NOMO-1 treated with dmso at 0.1 percent for 144 hours (cell line): ENCODE results near the gene ABHD2.
A peak's percentile ranks its signal among the peaks of the same experiment; 100 is the strongest.

Source experiments
- DNase-seq: peaks from one replicate; lab custom pipeline; 2025; ENCODE audit not compliant: unreplicated experiment; lab: John Stamatoyannopoulos, UW

ABHD2 gene

DNA sequence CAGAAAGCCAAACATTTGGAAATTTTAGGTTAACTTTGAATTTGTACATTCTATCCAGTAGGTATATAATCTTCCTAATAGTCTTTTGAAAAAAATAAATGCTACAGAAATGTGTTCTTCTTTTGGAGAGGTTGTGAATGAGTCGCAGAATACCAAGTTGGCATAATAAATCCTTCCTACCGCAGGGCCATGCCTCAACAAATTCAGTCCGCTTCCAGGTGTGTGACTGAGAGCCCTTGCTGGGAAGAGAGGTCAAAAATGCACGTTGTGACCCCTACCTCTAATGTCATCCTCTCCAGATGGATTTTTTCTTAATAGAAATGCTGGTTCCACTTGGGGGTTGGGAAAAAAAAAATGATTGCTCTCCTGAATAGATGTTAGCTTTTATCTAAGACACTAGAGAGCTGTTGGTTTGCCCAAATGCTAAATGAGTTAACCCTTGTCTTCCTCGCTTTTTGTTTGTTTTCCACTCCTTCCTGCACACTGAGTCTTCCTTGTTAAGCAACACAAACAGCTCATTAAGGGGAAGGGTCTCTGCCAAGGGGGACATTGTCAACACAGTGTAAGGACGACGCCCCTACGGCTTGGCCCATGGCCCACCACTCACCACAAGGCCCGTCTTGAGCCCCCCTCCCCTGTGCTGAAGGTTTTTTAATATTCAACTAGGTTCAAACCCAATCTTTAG, 99.2 kb downstream of the ABHD2 start:
- no peak for DNase-seq

GRCh38 chr15:89187986-89188514, 99.8 kb downstream of the ABHD2 start:
- no peak for DNase-seq

GRCh38 chr15:89192136-89192535, 103.9 kb downstream of the ABHD2 start:
- no peak for DNase-seq

- DNase-seq: no peak
Observed at GRCh38 chr15:89192766-89193165, 104.5 kb downstream of the ABHD2 start.

DNA sequence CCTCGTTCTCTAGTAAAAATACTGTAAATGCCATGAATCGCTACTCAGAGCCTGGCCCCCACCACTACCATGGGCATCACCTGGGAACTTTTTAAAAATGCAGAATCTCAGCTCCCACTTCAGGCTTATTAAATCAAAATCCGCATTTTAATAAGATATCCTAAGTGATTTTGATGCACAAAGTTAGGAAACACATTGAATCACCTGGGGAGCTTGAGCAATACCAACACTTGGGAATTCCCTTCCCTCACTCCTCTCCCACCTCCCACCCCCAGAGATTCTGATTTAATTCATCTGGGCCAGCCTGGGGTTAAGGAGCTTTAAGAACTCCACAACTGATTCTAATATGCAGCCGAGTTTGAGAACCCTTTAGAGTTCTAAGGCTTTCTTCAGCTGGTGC, 106.4 kb downstream of the ABHD2 start:
- DNase-seq: no peak

DNA sequence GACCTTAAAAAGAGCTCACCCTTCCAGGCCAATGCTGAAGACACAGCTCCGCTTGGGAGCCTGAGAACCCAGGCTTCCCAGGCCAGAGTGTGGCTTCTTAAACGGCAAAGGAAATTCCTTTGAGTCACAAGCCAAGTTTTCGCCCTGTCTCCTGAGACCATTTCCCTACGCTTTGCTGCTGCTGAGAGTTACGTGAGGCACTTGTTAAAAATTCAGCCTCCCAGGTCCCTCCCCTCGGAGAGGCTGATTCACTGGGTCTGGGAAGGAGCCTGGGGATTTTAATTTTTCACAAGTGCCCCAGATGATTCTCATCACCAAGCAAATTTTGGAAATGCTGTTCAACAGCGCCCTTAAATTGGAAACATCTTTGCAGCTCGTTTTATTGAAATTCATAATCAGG, 107.6 kb downstream of the ABHD2 start:
- no peak for DNase-seq

GRCh38 chr15:89196241-89196640, 108.0 kb downstream of the ABHD2 start:
- DNase-seq: no peak

- no peak for DNase-seq
Observed at GRCh38 chr15:89196994-89197393, 108.7 kb downstream of the ABHD2 start.

DNA sequence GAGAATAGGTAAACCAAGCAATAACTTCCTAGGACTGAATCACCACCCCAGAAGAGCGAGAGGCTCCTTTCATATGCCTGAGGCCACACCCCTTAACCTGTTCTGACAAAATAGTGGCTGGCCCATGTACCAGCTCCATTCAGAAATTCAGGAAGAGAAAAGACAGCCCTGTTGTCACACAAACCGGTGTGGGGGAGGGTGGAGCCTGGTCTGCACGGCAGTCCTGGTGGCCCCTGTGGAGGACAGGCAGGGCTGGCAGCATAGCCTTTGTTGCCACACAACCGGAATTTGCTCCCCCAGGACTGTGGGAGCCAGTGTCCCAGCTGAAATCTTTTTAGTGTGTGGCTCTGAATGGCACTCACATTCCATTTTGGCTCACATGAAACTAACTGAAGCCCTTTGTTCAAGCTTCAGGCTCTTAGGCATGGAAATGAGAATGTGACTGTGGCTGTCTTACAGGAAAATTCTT, 109.3 kb downstream of the ABHD2 start:
- DNase-seq: no peak

GRCh38 chr15:89198196-89198595, 109.9 kb downstream of the ABHD2 start:
- DNase-seq: no peak

- DNase-seq: no peak
Observed at GRCh38 chr15:89198934-89199333, 110.7 kb downstream of the ABHD2 start.

DNA sequence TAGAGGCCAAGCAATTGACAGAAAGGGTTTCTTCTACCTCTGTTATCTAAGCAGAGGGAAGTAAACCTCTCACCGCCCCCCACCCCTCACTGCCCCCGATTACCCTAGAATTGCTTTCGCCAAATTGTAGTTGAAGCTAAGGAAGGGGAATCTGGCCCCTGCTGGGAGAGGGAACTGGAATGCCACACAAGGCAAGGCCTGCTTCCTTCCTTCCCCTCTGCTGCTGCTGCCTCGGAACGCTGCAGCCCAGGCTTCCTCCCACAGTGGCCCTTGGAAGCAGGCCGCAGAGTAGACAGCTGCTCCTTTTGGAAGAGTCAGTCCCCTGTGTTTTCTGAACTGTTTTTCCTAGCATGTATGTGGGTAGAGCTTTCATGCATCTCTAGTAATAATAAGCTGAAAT, 111.5 kb downstream of the ABHD2 start:
- DNase-seq: no peak

DNA sequence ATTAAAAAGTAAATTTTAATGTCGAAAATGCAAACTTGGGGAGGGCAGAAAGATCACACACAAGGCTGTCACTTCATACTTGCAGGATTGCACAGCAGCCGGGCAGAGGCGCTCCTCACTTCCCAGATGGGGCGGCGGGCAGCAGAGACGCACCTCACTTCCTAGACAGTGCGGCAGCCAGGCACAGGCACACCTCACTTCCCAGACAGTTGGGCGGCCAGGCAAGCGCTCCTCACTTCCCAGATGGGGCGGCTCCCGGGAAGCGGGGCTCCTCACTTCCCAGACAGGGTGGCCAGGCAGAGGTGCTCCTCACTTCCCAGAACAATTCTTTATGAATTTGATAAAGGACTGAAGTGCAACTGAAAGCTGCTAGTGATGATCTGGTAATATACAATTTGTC, 111.9 kb downstream of the ABHD2 start:
- DNase-seq: no peak

DNA sequence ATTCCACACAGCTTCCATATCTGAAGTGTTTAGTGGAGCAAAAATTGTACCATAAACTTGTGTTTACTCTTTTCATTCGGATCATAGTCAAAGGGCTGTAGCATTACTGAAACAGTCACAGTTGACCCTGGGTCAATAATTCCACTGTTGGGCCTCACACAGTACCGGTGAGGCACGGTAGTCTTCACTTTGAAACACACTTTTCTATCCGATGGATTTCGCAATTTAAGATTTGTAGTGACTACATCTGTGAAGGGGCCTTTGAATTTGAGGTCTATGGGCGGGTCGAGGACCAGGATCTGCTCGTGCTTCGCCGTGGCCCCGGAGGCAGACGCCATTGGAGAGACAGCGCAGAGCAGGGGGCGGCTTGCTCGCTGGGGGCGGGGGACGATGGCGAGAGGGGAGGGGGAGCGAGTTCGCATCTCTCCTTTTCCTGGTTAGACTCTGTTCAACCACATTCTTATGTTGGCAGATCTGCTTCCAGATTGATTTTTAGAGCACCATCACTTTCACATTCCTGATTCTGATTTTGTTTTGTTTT, 113.3 kb downstream of the ABHD2 start:
- no peak for DNase-seq

DNA sequence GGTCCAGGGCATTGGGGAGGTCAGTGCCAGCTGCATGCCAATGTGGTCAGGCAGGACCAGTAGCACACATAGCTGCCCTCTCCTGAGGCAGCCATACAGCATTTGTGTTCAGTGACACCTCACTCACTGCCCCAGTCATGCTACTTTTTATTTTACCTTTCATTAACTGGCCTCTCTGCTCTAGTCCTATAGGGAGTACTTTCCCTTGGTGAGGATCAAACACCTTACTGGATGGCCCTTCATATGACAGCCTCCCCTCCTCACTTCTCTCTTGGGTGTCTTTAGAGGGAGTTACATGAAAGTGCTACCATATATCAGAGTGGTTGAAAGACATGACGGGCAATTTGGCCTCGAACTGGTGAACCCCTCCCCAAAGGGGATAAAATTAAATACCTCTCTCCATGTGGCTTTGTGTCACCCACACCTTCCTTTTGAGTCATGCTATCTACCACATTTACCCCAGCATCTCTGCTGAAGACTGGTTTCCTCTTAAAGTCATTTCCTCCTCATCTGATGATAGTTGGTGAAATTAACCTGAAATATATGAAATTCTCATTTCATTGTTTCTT, 115.5 kb downstream of the ABHD2 start:
- no peak for DNase-seq

DNA sequence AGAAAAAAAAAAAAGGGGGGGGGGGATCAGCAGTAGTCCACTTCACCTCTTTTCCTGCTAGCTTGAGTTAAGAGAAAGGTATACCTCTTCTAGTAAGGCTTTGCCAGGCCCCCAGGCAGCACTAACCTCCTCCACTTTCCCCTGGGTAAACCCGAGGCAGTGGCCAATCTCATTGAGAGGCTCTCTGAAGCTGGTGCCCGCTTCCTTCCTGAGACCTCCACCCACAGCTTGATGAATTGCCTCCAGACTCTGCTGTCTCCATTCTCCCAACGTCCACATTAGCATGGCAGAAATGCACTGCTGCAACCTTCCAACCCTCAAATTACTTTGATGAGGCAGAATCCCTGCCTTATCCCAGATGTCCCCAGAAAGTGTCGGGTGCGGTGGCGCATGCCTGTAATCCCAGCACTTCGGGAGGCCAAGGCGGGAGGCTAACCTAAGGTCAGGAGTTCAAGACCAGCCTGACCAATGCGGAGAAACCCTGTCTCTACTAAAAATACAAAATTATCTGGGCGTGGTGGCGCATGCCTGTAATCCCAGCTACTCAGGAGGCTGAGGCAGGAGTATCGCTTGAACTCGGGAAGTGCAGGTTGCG, 117.8 kb downstream of the ABHD2 start:
- DNase-seq: no peak

DNA sequence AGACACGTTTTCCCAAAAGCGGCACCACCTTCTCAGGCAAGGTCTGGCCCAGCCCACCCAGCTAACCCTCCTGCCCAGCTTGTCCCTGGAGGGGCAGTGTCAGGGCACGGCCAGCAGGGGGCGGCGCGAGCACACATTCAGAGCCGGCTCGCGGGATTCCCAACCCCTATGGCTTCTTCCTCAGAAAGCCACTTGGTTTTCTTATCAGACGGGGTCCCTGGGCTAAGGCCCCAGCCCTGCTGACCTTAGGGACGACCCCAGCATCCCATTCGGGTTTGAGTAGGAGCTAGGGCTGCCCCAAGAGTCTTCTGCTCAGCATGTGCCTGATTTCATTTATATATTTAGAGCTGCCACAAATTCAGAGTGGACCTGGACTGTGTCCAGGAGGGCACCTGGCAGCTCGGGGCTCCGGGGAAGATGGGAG, 118.7 kb downstream of the ABHD2 start:
- DNase-seq: peak; percentile 21

- no peak for DNase-seq
Observed at GRCh38 chr15:89208256-89208655, 120.0 kb downstream of the ABHD2 start.

DNA sequence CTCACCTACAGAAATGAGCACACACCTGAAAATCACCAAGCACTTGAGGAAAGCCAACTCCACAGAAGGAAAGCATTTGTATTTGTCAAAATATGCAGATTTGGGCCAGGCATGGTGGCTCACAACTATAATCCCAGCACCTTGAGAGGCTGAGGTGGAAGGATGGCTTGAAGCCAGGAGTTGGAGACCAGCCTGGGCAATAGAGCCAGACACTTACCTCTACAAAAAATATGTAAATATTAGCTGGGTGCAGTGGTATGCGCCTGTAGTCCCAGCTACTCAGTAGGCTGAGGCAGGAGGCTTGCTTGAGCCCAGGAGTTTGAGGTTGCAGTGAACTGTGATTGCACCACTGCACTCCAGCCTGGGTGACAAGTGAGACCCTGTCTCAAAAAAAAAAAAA, 120.8 kb downstream of the ABHD2 start:
- no peak for DNase-seq

DNA sequence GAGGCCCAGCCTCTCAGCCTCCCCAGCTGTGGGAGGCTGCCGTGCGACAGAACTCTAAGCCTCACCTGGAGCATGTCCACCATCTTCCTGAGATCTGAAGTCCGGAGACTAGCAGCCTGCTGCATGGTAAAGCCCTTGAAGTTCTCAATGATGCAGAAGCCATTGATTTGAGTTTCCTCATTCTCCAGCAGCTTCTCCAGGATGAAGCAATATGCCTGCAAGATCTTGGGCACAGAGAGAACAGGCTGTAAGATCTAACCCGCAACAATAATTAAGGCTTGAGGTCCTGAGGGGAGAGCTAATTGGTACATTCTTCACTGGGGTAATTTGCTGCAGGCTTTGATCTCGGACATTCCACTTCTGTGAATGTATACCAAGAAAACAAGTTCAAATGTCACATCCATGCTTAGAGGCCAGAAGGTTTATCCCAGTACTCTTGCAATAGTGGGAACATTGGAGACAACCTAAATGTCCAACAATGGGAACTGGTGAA, 123.5 kb downstream of the ABHD2 start:
- DNase-seq: no peak

DNA sequence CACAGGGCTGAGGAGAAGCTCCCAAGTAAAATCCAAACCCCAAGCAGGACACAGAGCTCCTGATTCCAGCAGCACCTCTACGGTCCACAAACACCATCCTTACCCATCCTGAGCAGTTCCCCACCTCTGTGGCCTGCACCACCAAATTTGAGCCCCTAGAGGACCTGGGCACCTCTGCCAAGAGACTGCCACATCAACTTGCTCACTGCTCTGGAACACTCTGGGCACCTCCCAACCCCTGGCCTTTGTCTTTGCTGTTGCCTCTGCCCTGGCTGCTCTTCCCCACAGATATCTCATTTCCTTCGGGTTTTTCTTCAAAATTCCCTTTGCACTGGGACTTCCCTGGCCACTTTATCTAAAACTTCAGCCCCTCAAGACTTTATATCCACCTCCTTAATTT, 127.4 kb downstream of the ABHD2 start:
- DNase-seq: no peak

DNA sequence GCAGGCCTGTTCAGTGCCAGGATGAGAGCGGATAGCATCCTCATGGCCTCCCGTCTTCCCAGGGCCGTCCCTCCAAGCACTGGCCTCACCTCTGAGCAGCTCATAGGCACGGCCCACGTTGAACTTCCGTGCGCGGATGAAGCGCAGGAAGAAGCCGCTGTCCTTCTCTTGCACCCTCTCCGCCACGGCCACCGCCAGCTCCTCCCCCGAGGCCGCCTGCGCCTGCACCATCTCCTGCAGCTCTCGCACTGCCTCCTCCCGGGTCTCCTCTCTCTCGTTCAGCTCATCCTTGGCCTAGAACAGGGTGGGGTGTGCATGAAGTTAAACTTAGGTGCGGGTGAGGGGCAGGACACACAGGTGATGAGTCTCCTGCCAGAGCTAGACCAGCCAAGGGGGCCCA, 128.8 kb downstream of the ABHD2 start:
- DNase-seq: no peak
